Uterus (tissue), 4 donors: Measurements from ENCODE around the gene CDC26. TPM values are rescaled to one million over a fixed set of nuclear protein-coding genes. Genes with fewer than 3 reads are reported as not detected.

Experiments
- DNase-seq, 2 donors: peaks; one replicate each; pipeline ENCODE4 v3.0.0-alpha.2; 2019 to 2020
- H3K27ac ChIP-seq, 2 donors: fragments of 200-600 bp; sonication (generic); 1 replicate in 1 of 2; 2 replicates in 1 of 2; pipeline ENCODE4 v1.5.1; 2016 to 2018
- H3K27me3 ChIP-seq, 2 donors: fragments of 200-600 bp; sonication (generic); one replicate each; pipeline ENCODE4 v1.5.1; 2018 to 2019; ENCODE audit warnings: control low read depth in 1 of 2
- H3K36me3 ChIP-seq, 2 donors: fragments of 200-600 bp; sonication (generic); one replicate each; pipeline ENCODE4 v1.5.1; 2019; ENCODE audit warnings: control low read depth in 1 of 2
- H3K4me1 ChIP-seq, 2 donors: fragments of 200-600 bp; sonication (generic); one replicate each; pipeline ENCODE4 v1.5.1; 2018 to 2019; ENCODE audit warnings: control low read depth in 1 of 2
- H3K4me3 ChIP-seq, 2 donors: fragments of 200-600 bp; sonication (generic); 1 replicate in 1 of 2; 2 replicates in 1 of 2; pipeline ENCODE4 v1.5.1; 2018 to 2019; ENCODE audit warnings: mild to moderate bottlenecking in 1 of 2
- H3K9me3 ChIP-seq, 2 donors: fragments of 200-600 bp; sonication (generic); one replicate each; pipeline ENCODE4 v1.5.1; 2019; ENCODE audit warnings: control low read depth in 1 of 2
- CTCF ChIP-seq, 4 experiments: fragments of 200-600 bp in 2 of 4; fragments of 450-650 bp in 2 of 4; sonication (generic) in 2 of 4; IDR thresholded peaks; one replicate each; pipeline ENCODE4 v1.5.1; 2016 to 2019; ENCODE audit warnings: antibody characterized with exemption in 4 of 4, mild to moderate bottlenecking in 2 of 4, moderate library complexity in 1 of 4
- POLR2A ChIP-seq, 2 donors: fragments of 450-650 bp; IDR thresholded peaks; one replicate each; pipeline ENCODE4 v1.6.1; 2016; ENCODE audit warnings: antibody characterized with exemption in 2 of 2, mild to moderate bottlenecking in 1 of 2, moderate library complexity in 1 of 2
- intact Hi-C: fragments of 100-400 bp; cut with DNase I; formaldehyde crosslinking; loops from one replicate; pipeline ENCODE4 v1.15.1; 2023; ENCODE audit warnings: low total_unique reads
- total RNA-seq, 4 donors: library from RNA; depleted of rRNA in 3 of 4; stranded (reverse); fragments of >200 nt in 3 of 4; gene quantifications; one replicate each; pipeline versions ENCODE4 v1.1.0 to v1.2.4, GENCODE V29; 2014 to 2023
- donor health status: DM: yes; HTN: yes; CAD: no.

Gene CDC26
- total RNA-seq, 4 donors from 2014 or later = 16.9 to 30.9 (median 26.3) TPM

- Histone ChIP-seq H3K4me3 (no peak overlapping the region), H3K36me3 (no peaks in the 10 kb centered on the region), H3K4me1 (no peaks in the 10 kb centered on the region), H3K27ac (no peak overlapping the region), H3K9me3 (no peaks in the 10 kb centered on the region), H3K27me3 (no peaks in the 10 kb centered on the region)
- no peak for DNase-seq
- intact Hi-C loops = no loop called here
- no peak for TF ChIP-seq POLR2A (IDR thresholded peaks at IDR 0.05)
- peak in 3 of 4 experiments; percentile 24 to 37 (median 25) for TF ChIP-seq CTCF (IDR thresholded peaks at IDR 0.05)
Observed at GRCh38 chr9:113309204-113309813, 33.9 kb upstream of the CDC26 start.

GRCh38 chr9:113307396-113307975 lies 32.1 kb upstream of the CDC26 start:
- Histone ChIP-seq H3K36me3 (no peaks in the 10 kb centered on the region), H3K27me3 (no peaks in the 10 kb centered on the region), H3K4me3 (no peak overlapping the region), H3K4me1 (no peaks in the 10 kb centered on the region), H3K27ac (no peak overlapping the region), H3K9me3 (no peaks in the 10 kb centered on the region)
- no peak for TF ChIP-seq POLR2A (IDR thresholded peaks at IDR 0.05)
- TF ChIP-seq CTCF (IDR thresholded peaks at IDR 0.05) = no peak
- intact Hi-C loops = no loop called here
- no peak for DNase-seq

GRCh38 chr9:113306566-113306965 lies 31.2 kb upstream of the CDC26 start:
- Histone ChIP-seq H3K27ac (no peak overlapping the region), H3K4me1 (no peaks in the 10 kb centered on the region), H3K9me3 (no peaks in the 10 kb centered on the region), H3K36me3 (no peaks in the 10 kb centered on the region), H3K4me3 (no peak overlapping the region), H3K27me3 (no peaks in the 10 kb centered on the region)
- TF ChIP-seq POLR2A (IDR thresholded peaks at IDR 0.05) = no peak
- TF ChIP-seq CTCF (IDR thresholded peaks at IDR 0.05) = no peak
- no peak for DNase-seq
- intact Hi-C loops = no loop called here

GRCh38 chr9:113302792-113303418 lies 27.5 kb upstream of the CDC26 start, which contains the start of gene RNF183:
Gene RNF183 (minus strand): TSS chr9:113303376. CDS start chr9:113298184, 5,192 bp downstream.
- intact Hi-C loops = no loop called here

More at GRCh38 chr9:113302792-113303418, 27.5 kb upstream of the CDC26 start, which contains the start of gene RNF183:
- Histone ChIP-seq H3K27me3 (no peaks in the 10 kb centered on the region), H3K36me3 (no peaks in the 10 kb centered on the region), H3K4me1 (no peaks in the 10 kb centered on the region), H3K4me3 (no peak within 1 kb of the TSS), H3K9me3 (no peaks in the 10 kb centered on the region), H3K27ac (no peak within 1 kb of the TSS)
- no peak for DNase-seq
- TF ChIP-seq CTCF (IDR thresholded peaks at IDR 0.05) (no peak), POLR2A (IDR thresholded peaks at IDR 0.05) (no peak)
